ENCODE results near the gene BICRA.

The BICRA gene

DNA sequence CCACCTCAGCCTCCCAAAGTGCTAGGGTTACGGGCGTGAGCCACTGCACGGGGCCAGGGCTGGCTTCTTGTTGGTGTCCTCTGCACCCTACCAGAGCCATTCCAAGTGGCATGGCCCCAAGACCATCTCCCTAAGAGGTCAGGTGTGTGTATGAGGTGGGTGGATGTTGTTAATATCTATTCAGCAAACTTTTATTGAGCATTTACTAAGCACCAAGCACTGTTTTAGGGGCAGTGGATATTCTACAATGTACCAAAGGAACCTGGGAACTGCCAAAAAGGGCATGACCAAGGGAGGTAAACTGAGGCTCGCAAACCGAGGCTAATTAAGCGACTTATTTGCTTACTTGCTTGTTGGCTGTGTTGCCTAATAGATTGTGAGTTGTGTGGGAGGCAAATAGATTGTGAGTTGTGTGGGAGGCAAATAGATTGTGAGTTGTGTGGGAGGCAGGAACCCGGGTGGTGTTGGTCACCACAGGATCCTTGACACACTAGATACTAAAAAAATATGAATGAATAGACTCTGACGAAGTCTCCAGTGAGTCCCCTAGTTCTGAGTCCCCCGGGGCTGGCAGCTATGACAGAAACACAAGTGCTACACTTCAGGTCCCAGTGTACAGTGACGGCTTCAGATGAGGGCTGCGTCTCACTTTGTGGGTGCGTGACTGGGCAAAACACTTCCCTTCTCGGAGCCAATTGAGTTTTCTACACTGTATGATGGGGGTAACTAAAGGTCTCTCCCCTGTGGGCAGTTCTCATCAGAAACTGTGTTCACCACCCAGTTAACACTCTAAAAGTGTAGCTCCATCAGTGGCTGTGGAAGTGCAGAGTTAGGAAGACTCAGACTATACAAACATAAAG lies 5.0 kb upstream of the BICRA start:
- no peak for DNase-seq (ENCODE audit: insufficient read length, low spot score)
- TF ChIP-seq, protein P1, sequence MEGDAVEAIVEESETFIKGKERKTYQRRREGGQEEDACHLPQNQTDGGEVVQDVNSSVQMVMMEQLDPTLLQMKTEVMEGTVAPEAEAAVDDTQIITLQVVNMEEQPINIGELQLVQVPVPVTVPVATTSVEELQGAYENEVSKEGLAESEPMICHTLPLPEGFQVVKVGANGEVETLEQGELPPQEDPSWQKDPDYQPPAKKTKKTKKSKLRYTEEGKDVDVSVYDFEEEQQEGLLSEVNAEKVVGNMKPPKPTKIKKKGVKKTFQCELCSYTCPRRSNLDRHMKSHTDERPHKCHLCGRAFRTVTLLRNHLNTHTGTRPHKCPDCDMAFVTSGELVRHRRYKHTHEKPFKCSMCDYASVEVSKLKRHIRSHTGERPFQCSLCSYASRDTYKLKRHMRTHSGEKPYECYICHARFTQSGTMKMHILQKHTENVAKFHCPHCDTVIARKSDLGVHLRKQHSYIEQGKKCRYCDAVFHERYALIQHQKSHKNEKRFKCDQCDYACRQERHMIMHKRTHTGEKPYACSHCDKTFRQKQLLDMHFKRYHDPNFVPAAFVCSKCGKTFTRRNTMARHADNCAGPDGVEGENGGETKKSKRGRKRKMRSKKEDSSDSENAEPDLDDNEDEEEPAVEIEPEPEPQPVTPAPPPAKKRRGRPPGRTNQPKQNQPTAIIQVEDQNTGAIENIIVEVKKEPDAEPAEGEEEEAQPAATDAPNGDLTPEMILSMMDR (IDR thresholded peaks at IDR 0.05; ENCODE audit: insufficient read depth, missing control alignments) = no peak
- FAIRE-seq = no peak

GRCh38 chr19:47607564-47608073 lies 1.3 kb upstream of the BICRA start:
- DNase-seq (ENCODE audit: insufficient read length, low spot score) (no peak), FAIRE-seq (no peak)
- TF ChIP-seq, protein P1 (IDR thresholded peaks at IDR 0.05; ENCODE audit: insufficient read depth, missing control alignments) = no peak

GRCh38 chr19:47608074-47608918 lies 638 bp upstream of the BICRA start:
- no peak for FAIRE-seq
- DNase-seq (ENCODE audit: insufficient read length, low spot score) = peak; percentile 95
- TF ChIP-seq, protein P1 (IDR thresholded peaks at IDR 0.05; ENCODE audit: insufficient read depth, missing control alignments) = no peak

- TF ChIP-seq, protein P1 (IDR thresholded peaks at IDR 0.05; ENCODE audit: insufficient read depth, missing control alignments) = no peak
- DNase-seq (ENCODE audit: insufficient read length, low spot score) (no peak), FAIRE-seq (no peak)
Measured at GRCh38 chr19:47609906-47610894, 1.3 kb downstream of the BICRA start.

DNA sequence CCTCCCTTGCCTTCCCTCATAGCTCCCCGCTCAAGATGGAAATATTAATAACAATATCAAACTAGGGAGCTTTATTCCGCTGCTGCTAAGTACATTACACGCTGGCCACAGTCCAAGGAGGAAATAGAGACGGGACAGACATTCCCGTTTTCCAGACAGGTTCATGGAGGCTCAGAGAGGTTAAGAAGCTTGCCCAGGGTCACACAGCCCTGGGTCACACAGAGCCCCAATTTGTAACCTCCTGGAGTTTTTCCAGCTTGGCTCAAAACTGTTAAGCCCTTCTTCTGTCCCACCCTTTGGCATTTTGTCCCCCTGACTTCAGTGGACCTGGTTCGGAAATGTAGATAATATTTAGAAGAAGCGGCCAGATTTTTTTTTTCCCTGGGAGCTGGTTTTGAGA lies 2.0 kb downstream of the BICRA start:
- TF ChIP-seq, protein P1 (IDR thresholded peaks at IDR 0.05; ENCODE audit: insufficient read depth, missing control alignments) = no peak
- no peak for DNase-seq (ENCODE audit: insufficient read length, low spot score)
- no peak for FAIRE-seq

DNA sequence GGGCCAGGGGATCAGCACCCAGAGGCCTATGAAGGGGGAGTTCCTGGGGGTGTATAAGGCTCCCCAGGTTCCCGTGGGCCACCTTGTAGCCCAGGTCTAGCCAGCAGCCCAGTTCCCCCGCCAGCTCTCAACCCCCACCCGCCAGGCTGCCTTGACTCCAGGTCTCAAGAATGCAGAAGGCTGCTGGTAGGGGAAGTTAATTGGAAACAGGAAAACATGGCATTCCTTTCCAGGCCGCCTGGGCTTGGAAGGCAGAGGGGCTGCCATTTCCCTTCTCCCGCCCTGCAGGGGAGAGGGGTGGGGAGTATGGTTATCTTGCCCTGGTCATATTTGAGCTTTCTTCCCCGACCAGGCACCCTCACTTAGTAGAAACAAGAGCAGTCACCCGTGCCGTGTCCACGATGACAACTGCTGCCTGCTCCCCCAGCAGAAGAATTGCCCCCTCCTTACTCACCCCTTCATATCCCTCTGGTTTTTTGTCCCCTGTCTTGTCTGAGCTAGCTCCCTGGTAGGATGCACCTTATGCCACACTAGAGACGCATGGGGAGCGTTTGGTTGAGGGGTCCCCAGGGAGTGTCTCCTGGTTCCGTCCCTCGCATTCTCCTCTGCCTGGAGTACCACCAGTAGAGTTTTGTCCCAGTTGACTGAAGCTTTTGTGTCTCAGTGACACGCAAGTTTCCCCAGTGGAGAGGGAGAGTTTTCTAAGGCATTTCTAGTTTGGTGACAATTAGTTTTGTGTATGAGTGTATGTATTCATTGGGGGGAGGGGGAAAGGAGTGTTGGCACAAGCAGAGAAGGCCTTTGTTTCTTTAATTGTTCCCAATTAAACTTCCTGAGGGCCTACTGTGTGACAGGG lies 4.5 kb downstream of the BICRA start:
- DNase-seq (ENCODE audit: insufficient read length, low spot score) (no peak), FAIRE-seq (no peak)
- TF ChIP-seq, protein P1 (IDR thresholded peaks at IDR 0.05; ENCODE audit: insufficient read depth, missing control alignments) = no peak
